ENCODE results near the gene MBD1.

MBD1 gene

GRCh38 chr18:50281295-50281971 lies at the start of gene MBD1:
Gene MBD1 (minus strand): TSS chr18:50281523. CDS start chr18:50279992, 1,531 bp downstream.
- in situ Hi-C loops (cut with HindIII; ENCODE audit: low sequenced_read_pairs): no loop called here
- peak within 1 kb of the TSS; percentile 81 for H3K4me3 ChIP-seq (ENCODE audit: low read depth, low read length)

GRCh38 chr18:50330176-50330575 lies 48.9 kb upstream of the MBD1 start:
- no peak for DNase-seq (ENCODE audit: low read depth)
- H3K4me3 ChIP-seq (ENCODE audit: low read depth, low read length): no peak overlapping the region
- TF ChIP-seq CTCF (IDR thresholded peaks at IDR 0.05; ENCODE audit: low read depth, low read length, missing control alignments): no peak
- in situ Hi-C loops (cut with HindIII; ENCODE audit: low sequenced_read_pairs): no loop called here

More at GRCh38 chr18:50281295-50281971, at the start of gene MBD1:
- DNase-seq (ENCODE audit: low read depth): peak; percentile 97
- peak; percentile 9 for TF ChIP-seq CTCF (IDR thresholded peaks at IDR 0.05; ENCODE audit: low read depth, low read length, missing control alignments)

- no peak overlapping the region for H3K4me3 ChIP-seq (ENCODE audit: low read depth, low read length)
- in situ Hi-C loops (cut with HindIII; ENCODE audit: low sequenced_read_pairs): no loop called here
- no peak for DNase-seq (ENCODE audit: low read depth)
- TF ChIP-seq CTCF (IDR thresholded peaks at IDR 0.05; ENCODE audit: low read depth, low read length, missing control alignments): no peak
These were observed 46.7 kb upstream of the MBD1 start for GRCh38 chr18:50327983-50328382.

- in situ Hi-C loops (cut with HindIII; ENCODE audit: low sequenced_read_pairs): no loop called here
- TF ChIP-seq CTCF (IDR thresholded peaks at IDR 0.05; ENCODE audit: low read depth, low read length, missing control alignments): no peak
- no peak overlapping the region for H3K4me3 ChIP-seq (ENCODE audit: low read depth, low read length)
- DNase-seq (ENCODE audit: low read depth): no peak
These were observed 39.4 kb upstream of the MBD1 start for GRCh38 chr18:50320719-50321118.

GRCh38 chr18:50315100-50315871 lies 34.0 kb upstream of the MBD1 start:
- no peak for DNase-seq (ENCODE audit: low read depth)
- no peak for TF ChIP-seq CTCF (IDR thresholded peaks at IDR 0.05; ENCODE audit: low read depth, low read length, missing control alignments)
- in situ Hi-C loops (cut with HindIII; ENCODE audit: low sequenced_read_pairs): no loop called here
- no peak overlapping the region for H3K4me3 ChIP-seq (ENCODE audit: low read depth, low read length)

- in situ Hi-C loops (cut with HindIII; ENCODE audit: low sequenced_read_pairs): no loop called here
- no peak for DNase-seq (ENCODE audit: low read depth)
- H3K4me3 ChIP-seq (ENCODE audit: low read depth, low read length): no peak overlapping the region
- TF ChIP-seq CTCF (IDR thresholded peaks at IDR 0.05; ENCODE audit: low read depth, low read length, missing control alignments): no peak
These were observed 32.6 kb upstream of the MBD1 start for GRCh38 chr18:50313873-50314460.
